MV-4-11 (cell line): ENCODE results near the gene PILRA.
"Not testable (repeated sequence)": the region's sequence is repeated elsewhere in the genome, so short reads cannot be mapped to it uniquely, and the experiment has no call there.

Experiments used
- DNase-seq: peaks from one replicate; lab custom pipeline; 2025; lab: John Stamatoyannopoulos, UW

The PILRA gene

DNA sequence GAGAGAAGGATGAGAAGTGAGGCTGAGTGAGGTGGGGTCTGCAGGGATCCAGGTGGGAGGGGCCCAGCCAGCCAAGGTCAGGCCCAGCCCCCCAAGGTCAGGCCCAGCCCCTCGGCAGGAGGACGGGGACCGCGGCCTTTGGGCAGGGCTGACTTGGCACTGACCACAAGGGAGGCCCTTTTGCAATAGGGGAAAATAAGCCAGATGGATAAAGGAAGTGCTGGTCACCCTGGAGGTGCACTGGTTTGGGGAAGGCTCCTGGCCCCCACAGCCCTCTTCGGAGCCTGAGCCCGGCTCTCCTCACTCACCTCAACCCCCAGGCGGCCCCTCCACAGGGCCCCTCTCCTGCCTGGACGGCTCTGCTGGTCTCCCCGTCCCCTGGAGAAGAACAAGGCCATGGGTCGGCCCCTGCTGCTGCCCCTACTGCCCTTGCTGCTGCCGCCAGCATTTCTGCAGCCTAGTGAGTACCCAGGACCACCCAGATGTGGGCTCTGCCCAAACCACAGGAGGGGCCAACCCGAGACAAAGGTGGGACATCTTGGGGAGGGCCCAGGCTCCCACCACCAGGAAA is at the start of gene PILRA:
Gene PILRA (plus strand): TSS at position 227 of the 571 bp plus-strand sequence. CDS start 170 bp downstream, at position 397.
- DNase-seq, result peak; percentile 50

DNA sequence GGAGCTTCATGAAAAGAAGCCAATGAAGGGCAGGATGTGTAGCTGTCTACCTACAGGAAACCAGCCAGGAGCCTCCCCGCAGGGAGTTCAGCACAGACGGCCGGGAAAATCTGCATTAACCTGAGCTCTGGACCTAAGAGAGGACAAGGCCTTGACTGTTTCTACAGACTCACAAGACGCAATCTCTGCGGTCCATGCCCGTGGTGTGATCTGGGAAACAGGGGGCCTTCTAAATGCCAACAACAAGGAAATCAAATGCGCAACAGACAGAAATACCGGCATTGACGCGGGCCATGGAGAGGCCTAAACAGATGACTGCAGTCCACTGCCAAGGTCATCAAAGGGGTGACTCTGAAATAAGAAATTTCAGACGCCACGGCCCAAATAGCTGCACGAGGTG is 49.1 kb upstream of the PILRA start:
- not testable (repeated sequence) for DNase-seq

DNA sequence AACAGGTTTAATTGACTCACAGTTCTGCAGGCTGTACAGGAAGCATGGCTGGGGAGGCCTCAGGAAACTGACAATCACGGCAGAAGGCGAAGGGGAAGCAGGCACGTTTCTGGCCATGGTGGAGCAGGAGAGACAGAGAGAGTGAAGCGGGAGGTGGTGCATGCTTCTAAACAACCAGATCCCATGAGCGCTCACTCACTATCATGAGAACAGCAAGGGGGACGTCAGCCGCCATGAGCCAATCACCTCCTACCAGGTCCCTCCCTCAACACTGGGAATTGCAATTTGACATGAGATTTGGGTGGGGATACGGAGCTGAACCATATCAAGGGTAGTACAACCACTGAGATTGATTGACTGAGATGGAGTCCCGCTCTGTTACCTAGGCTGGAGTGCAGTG is 47.6 kb upstream of the PILRA start:
- not testable (repeated sequence) for DNase-seq

DNA sequence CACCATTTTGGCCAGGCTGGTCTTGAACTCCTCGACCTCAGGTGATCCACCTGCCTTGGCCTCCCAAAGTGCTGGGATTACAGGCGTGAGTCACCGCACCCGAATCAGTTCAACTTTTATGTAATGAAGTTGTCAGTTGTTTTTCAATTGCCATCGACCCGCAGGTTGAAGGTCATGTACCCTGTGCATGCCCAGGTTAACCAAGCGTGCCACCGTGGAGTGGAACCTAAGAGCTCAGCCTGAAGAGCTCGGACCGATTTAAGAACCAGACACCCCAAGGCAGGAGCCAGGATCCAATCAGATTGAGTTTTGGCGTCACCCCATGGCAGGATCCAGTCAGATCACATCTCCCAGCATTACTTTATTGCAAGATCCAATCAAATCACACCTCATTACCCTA is 46.4 kb upstream of the PILRA start:
- not testable (repeated sequence) for DNase-seq

- DNase-seq, result peak; percentile 95
These were observed 37.5 kb upstream of the PILRA start for GRCh38 chr7:100335566-100336466.

DNA sequence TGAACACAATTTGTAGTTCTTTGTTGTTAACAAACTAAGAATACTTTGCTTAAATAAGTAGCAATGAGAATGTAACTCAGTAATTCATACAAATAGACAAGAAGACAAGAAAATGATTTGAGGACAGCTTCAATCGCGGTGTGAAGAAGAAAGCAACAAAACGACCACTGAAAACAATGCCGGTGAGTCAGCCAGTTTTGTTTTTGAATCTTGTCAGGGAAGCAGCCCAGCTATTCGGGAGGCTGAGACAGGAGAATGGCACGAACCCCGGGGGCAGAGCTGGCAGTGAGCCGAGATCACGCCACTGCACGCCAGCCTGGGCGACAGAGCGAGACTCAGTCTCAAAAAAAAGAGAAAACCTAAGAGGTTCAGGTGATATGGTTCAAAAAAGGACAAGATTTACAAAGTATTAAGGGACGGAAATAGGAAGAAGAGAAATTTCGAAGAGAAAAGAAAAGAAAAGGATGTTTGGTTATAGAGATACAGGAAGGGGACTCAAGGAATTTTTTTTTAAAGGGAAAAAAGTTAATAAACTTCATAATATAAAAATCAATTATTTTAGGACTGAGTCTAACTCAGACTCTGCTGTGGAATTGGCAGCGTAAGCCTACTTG is 35.1 kb upstream of the PILRA start:
- not testable (repeated sequence) for DNase-seq

DNA sequence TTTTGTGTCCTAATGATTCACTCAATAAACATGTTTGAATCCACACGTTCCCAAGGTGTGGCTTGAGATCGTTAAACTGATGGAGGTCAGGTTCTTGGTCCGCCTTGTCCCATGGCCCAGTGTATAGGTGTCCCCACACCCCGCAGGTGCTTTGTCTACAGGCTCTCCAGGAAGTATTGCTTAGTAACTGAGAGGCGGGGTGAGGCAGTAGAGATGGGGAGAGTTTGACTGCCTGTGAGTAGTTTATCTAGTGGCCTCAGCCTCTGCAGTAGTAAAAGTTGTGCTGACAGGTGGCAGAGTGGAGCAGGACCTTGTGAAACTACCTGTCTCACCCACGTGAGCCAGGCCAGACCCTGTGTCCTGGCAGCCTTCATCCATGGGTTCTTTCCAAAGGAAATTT is 32.0 kb upstream of the PILRA start:
- DNase-seq, result not testable (repeated sequence)

DNA sequence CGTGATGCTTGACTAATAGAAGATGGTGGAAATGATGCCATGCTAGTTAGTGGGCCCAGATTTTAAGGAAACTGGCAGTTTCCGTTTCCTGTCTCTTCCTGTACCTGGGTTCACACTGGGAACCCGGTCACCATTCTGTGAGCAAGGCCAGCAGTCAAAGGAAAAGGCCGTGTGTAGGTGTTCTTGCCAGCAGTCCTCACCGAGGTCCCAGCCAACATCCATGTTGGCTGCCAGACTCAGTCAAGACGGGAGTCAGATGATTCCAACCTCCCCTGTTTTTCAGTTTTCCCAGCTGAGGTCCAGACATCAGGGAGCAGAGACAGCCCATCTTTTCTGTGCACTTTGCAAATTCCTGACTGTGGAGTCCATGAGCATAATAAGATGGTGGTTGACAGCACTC is 30.5 kb upstream of the PILRA start:
- no peak for DNase-seq

DNA sequence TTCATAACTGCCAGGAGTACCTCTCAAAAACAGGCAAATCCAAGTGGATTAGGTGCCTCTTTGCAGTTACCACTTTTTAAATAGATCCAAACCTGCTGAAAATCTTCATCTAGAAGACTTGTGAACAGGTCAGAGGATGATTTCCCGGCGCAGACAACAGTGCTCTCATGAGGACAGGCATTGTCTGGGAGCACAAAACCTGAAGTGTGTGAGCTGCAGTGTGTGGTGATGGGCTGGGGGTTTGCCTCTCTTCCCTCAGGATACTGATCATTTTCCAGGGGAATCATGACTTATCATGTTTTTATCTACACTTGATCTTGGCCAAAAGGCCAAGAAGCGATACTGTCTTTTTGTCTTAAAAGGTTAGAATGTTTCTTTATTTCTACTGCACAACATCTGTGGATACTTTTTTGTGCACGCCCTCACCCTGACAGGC is 29.1 kb upstream of the PILRA start:
- DNase-seq, result not testable (repeated sequence)

DNA sequence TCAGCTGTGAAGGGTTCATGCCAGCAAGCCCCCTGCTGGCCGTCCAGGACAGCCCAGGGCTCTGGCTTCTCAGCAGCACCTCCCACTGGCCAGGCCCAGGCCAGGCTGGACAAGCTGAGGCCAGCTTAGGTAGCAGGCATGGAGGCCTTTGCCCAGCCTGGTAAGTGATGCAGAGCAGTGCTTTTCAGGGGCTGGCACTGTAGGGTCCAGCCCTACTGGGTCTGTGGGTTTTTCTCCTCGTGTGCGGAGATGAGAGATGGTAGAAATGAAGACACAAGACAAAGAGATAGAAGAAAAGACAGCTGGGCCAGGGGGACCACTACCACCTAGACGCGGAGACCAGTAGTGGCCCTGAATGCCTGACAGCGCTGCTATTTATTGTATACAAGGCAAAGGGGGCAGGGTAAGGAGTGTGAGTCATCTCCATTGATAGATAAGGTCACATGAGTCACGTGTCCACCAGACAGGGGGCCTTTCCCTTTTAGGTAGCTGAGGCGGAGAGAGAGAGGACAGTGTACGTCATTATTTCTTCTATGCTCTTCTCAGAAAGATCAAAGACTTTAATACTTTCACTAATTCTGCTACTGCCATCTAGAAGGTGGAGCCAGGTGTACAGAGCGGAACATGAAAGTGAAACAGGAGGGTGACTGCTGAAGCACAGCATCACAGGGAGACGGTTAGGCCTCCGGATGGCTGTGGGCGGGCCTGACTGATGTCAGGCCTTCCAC is 28.6 kb upstream of the PILRA start:
- DNase-seq, result peak; percentile 53

- DNase-seq, result peak; percentile 62
These were observed 28.0 kb upstream of the PILRA start for GRCh38 chr7:100345288-100345672.

- DNase-seq, result no peak
These were observed 26.4 kb upstream of the PILRA start for GRCh38 chr7:100346921-100347320.

- no peak for DNase-seq
These were observed 24.5 kb upstream of the PILRA start for GRCh38 chr7:100348805-100349204.

- DNase-seq, result no peak
These were observed 23.5 kb upstream of the PILRA start for GRCh38 chr7:100349757-100350156.

GRCh38 chr7:100351657-100352058 is 21.6 kb upstream of the PILRA start:
- DNase-seq, result no peak

DNA sequence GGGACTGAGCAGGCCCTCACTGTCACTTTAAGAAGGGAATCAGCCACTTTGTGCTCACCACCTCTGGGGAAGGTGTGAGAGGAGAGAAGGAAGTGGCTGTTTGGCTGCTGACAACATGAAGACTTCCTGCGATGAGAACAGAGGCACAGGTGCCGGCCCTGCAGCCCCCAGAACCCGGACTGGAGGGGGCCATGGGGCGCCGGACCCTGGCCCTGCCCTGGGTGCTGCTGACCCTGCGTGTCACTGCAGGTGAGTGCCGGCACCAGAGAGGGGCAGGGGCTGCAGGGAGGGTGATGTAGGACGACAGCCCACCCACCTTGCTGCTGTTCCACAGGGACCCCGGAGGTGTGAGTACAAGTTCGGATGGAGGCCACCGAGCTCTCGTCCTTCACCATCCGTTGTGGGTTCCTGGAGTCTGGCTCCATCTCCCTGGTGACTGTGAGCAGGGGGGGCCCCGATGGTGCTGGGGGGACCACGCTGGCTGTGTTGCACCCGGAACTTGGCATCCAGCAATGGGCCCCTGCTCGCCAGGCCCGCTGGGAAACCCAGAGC is 21.0 kb upstream of the PILRA start:
- not testable (repeated sequence) for DNase-seq

DNA sequence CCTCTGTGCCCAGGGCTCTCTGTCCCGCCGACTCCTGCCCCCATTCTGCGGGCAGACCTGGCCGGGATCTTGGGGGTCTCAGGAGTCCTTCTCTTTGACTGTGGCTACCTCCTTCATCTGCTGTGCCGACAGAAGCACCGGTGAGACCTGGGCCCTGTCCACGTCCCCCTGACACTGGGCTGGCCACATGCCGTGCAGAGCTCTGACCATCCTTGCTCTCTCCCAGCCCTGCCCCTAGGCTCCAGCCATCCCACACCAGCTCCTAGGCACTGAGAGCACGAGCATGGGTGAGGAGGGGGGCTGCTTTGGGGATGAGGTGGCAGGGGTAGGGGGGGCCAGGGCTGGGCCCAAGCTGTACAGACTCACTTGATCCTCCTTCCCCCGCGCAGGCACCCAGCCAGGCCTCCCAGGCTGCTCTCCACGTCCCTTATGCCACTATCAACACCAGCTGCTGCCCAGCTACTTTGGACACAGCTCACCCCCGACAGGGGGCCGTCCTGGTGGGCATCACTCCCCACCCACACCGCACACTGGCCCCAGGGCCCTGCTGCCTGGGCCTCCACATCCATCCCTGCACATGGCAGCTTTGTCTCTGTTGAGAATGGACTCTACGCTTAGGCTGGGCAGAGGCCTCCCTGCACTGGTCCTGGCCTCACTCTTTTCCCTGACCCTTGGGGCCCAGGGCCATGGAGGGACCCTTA is 20.2 kb upstream of the PILRA start:
- no peak for DNase-seq

- DNase-seq, result no peak
These were observed 19.5 kb upstream of the PILRA start for GRCh38 chr7:100353685-100354330.

GRCh38 chr7:100356416-100357068 is 16.7 kb upstream of the PILRA start:
- DNase-seq, result no peak

DNA sequence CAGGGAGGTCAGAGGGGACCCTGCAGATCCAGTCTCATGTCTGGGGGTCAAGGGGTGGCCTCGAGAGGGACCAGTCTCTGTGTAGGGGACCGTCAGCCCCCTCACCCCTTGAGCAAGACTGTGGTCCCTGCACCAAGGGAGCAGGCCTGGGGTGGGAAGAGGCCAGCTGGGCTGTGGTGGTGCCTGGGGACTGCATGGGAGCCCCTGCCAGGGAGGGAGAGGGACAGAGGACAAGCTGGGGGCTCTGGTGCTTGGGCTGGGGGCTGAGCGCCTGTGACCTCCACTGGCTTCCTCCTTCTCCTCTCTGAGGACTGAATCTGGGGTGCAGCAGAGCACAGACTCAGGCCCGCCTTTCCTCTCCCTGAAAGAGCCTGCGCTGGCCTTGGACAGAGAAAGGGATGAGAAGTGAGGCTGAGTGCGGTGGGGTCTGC is 16.1 kb upstream of the PILRA start:
- no peak for DNase-seq
